HepG2 (cell line): Measurements from ENCODE around the gene PLEKHG5. TPM values are rescaled to one million over a fixed set of nuclear protein-coding genes. Genes with fewer than 3 reads are reported as not detected.

Experiments used
- CBX5 ChIP-seq: sonication (generic); formaldehyde crosslinking; IDR thresholded peaks from 2 replicates; pipeline ENCODE4 v1.4.0; 2020; ENCODE audit warnings: missing genetic modification reagents, borderline replicate concordance
- CEBPB ChIP-seq: IDR thresholded peaks from 2 replicates; pipeline ENCODE4 v1.6.1; 2011; ENCODE audit warnings: low read depth, low read length, improper control_type of control experiment, borderline replicate concordance
- CHD2 ChIP-seq: IDR thresholded peaks from 2 replicates; pipeline ENCODE4 v1.6.1; 2011; ENCODE audit warnings: low read depth, low read length, improper control_type of control experiment
- ELF4 ChIP-seq: sonication (generic); formaldehyde crosslinking; IDR thresholded peaks from 2 replicates; pipeline ENCODE4 v1.5.0; 2020; ENCODE audit warnings: missing genetic modification reagents, mild to moderate bottlenecking, moderate library complexity, borderline replicate concordance
- HNRNPUL1 ChIP-seq: fragments of 200-400 bp; formaldehyde crosslinking; IDR thresholded peaks from 2 replicates; pipeline ENCODE4 v1.6.1; 2017; ENCODE audit warnings: low read depth, mild to moderate bottlenecking, low read length, moderate library complexity
- HOXD1 ChIP-seq: sonication (generic); formaldehyde crosslinking; IDR thresholded peaks from 2 replicates; pipeline ENCODE4 v1.5.0; 2020; ENCODE audit warnings: missing genetic modification reagents
- MAX ChIP-seq: IDR thresholded peaks from 2 replicates; pipeline ENCODE4 v1.6.1; 2012; ENCODE audit warnings: inconsistent platforms
- MIXL1 ChIP-seq: IDR thresholded peaks from 2 replicates; pipeline ENCODE4 v1.6.1; 2016
- MTF1 ChIP-seq: sonication (generic); formaldehyde crosslinking; IDR thresholded peaks from 2 replicates; pipeline ENCODE4 v1.5.0; 2020; ENCODE audit warnings: missing genetic modification reagents
- MXI1 ChIP-seq: IDR thresholded peaks from 3 replicates; pipeline ENCODE4 v1.6.1; 2012; ENCODE audit warnings: low read depth, low read length, inconsistent platforms, borderline replicate concordance
- SALL2 ChIP-seq: sonication (generic); formaldehyde crosslinking; IDR thresholded peaks from 2 replicates; pipeline ENCODE4 v1.8.1; 2023; ENCODE audit warnings: mild to moderate bottlenecking, missing genetic modification reagents, inconsistent platforms
- TAF1 ChIP-seq: sonication (generic); formaldehyde crosslinking; IDR thresholded peaks from 2 replicates; pipeline ENCODE4 v1.4.0; 2020; ENCODE audit warnings: missing genetic modification reagents
- U2AF1 ChIP-seq: fragments of 200-400 bp; formaldehyde crosslinking; optimal IDR thresholded peaks from 2 replicates; pipeline ENCODE3; 2017; ENCODE audit warnings: mild to moderate bottlenecking, low read depth, low read length
- YEATS2 ChIP-seq: sonication (generic); formaldehyde crosslinking; IDR thresholded peaks from 2 replicates; pipeline ENCODE4 v1.4.0; 2020; ENCODE audit warnings: missing genetic modification reagents, borderline replicate concordance
- ZGPAT ChIP-seq: IDR thresholded peaks from 2 replicates; pipeline ENCODE4 v1.6.1; 2016; ENCODE audit warnings: mild to moderate bottlenecking
- ZKSCAN8 ChIP-seq: IDR thresholded peaks from 2 replicates; pipeline ENCODE4 v1.6.1; 2016; ENCODE audit warnings: borderline replicate concordance, missing genetic modification reagents, missing compliant biosample characterization
- ZNF430 ChIP-seq: sonication (generic); formaldehyde crosslinking; IDR thresholded peaks from 2 replicates; pipeline ENCODE4 v1.9.0; 2021; ENCODE audit warnings: mild to moderate bottlenecking, missing genetic modification reagents
- ZNF510 ChIP-seq: sonication (generic); formaldehyde crosslinking; IDR thresholded peaks from 2 replicates; pipeline ENCODE4 v1.4.0; 2020; ENCODE audit warnings: low read depth, mild to moderate bottlenecking, missing genetic modification reagents
- ZNF572 ChIP-seq: sonication (generic); formaldehyde crosslinking; IDR thresholded peaks from 2 replicates; pipeline ENCODE4 v1.5.1; 2020; ENCODE audit warnings: mild to moderate bottlenecking, missing genetic modification reagents
- ZNF788 ChIP-seq: sonication (generic); formaldehyde crosslinking; IDR thresholded peaks from 2 replicates; pipeline ENCODE4 v1.5.0; 2020; ENCODE audit warnings: mild to moderate bottlenecking, missing genetic modification reagents, borderline replicate concordance
- polyA plus RNA-seq, 8 experiments: library from polyadenylated mRNA; depleted of rRNA in 3 of 8; stranded (reverse) in 7 of 8; unstranded in 1 of 8; fragments of >200 nt; fragmentation: Illumina TruSeq in 4 of 8; extraction: Trizol in 4 of 8; gene quantifications; 2 replicates each; pipeline versions ENCODE4 v1.2.1 to v1.2.3, GENCODE V29; 2011 to 2016; ENCODE audit warnings: low read depth in 4 of 8, missing spikeins in 1 of 8, mixed read lengths in 1 of 8; ENCODE audit not compliant: insufficient read depth in 1 of 8
- total RNA-seq, 5 experiments: library from RNA; depleted of rRNA; stranded (reverse); fragments of >200 nt; fragmentation: Illumina TruSeq; extraction: Trizol; gene quantifications; 2 replicates each; pipeline ENCODE4 v1.2.3, GENCODE V29; 2016; ENCODE audit warnings: low read depth in 1 of 5
- TF ChIP-seq, protein P1 (sequence below): sonication (generic); formaldehyde crosslinking; IDR thresholded peaks from 2 replicates; pipeline ENCODE4 v1.8.1; 2023; ENCODE audit warnings: mild to moderate bottlenecking, moderate library complexity, missing genetic modification reagents
- TF ChIP-seq, protein P2 (sequence below): IDR thresholded peaks from 2 replicates; pipeline ENCODE4 v1.6.1; 2016; ENCODE audit warnings: low read depth
- TF ChIP-seq, protein P3 (sequence below): sonication (generic); formaldehyde crosslinking; IDR thresholded peaks from 2 replicates; pipeline ENCODE4 v1.5.0; 2020; ENCODE audit warnings: missing genetic modification reagents

The PLEKHG5 gene
- total and polyA plus RNA-seq, 2 of the 13 experiments (the other 11 are each of a cell fraction or from before 2014, with no cell fraction given): 1.9 to 3.5 TPM

DNA sequence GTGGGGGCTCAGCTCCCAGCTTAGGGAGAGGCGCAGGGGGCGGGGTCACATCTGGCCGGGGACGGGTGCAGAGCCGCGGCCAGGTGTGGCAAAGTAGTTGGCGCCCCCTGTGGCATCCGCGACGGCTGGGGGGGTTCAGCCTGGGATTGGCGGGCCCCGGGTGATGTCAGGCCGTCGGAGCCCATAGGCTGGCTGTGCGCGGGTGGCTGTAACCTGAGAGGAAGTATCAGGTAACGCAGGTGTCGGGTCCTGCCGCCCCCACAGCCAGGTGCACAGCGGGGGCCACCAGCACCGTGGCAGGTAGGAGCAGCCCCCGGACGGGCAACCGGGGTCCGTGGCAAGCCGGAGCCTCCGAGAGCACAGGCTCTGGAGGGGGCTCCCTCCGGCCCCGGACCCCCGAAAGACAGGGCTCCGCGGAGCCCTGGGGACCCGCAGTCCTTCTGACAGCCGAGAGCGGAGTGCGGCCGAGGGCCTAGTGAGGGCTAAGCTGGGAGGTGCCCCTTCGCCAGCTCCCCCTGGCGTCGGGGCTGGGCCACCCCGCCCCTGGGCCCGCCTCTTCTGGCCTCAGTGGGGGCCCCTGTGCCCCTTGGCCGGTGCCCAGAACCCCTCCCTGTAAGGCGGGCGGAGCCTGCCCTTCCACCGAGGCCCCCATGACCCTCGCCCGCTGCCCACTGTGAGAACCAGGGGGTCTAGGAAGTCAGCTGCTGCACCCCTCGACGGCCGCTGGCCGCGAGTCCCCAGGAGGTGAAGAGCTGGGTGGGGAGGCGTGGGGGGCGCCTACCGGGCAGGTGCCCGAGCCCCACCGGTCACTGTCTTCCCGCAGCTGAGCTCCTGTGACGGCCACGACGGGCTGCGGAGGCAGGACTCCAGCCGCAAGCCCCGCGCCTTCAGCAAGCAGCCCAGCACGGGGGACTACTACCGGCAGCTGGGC lies 43.4 kb downstream of the PLEKHG5 start (continued):
- TF ChIP-seq ZNF572 (CRISPR knock-in tag) (no peak), TAF1 (CRISPR knock-in tag) (peak; percentile 49; the same call in 1 of the 2 replicates), CBX5 (CRISPR knock-in tag) (no peak), YEATS2 (no peak), CHD2 (no peak), HOXD1 (CRISPR knock-in tag) (no peak), SALL2 (CRISPR knock-in tag) (no peak), MAX (no peak), MXI1 (peak; percentile 8; the same call in 1 of the 3 replicates), ELF4 (0 out of 2 replicates have a peak, but pooled peaks have one; percentile 2), ZKSCAN8 (CRISPR knock-in tag) (no peak), ZNF510 (CRISPR knock-in tag) (no peak), MTF1 (CRISPR knock-in tag) (peak; percentile 90; the same call in 1 of the 2 replicates), U2AF1 (no peak), HNRNPUL1 (peak; percentile 65; the same call in 1 of the 2 replicates), ZGPAT (CRISPR knock-in tag) (peak; percentile 60; the same call in 1 of the 2 replicates), ZNF430 (peak; percentile 70), ZNF788 (CRISPR knock-in tag) (no peak; the same call in 1 of the 2 replicates), MIXL1 (no peak), CEBPB (no peak)
- TF ChIP-seq, protein P1, sequence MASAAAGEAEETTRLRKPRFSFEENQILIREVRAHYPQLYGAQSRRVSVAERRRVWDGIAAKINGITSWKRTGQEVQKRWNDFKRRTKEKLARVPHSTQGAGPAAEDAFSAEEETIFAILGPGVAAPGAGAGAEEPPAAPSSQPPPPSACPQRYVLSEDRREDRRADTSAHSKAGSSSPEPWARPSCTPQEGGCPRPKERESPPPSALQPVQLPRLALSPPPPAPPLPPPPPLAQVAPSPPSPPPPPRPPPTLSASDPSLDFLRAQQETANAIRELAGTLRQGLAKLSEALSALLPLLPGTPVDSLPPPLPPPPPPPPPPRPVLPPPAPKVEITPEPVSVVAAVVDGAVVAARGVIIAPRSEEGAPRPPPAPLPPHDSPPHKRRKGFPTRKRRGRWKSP (CRISPR knock-in tag): 0 out of 2 replicates have a peak, but pooled peaks have one; percentile 37
- TF ChIP-seq, protein P2, sequence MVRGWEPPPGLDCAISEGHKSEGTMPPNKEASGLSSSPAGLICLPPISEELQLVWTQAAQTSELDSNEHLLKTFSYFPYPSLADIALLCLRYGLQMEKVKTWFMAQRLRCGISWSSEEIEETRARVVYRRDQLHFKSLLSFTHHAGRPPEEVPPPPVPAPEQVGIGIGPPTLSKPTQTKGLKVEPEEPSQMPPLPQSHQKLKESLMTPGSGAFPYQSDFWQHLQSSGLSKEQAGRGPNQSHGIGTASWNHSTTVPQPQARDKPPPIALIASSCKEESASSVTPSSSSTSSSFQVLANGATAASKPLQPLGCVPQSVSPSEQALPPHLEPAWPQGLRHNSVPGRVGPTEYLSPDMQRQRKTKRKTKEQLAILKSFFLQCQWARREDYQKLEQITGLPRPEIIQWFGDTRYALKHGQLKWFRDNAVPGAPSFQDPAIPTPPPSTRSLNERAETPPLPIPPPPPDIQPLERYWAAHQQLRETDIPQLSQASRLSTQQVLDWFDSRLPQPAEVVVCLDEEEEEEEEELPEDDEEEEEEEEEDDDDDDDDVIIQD (CRISPR knock-in tag): peak; percentile 7; the same call in 1 of the 2 replicates
- TF ChIP-seq, protein P3, sequence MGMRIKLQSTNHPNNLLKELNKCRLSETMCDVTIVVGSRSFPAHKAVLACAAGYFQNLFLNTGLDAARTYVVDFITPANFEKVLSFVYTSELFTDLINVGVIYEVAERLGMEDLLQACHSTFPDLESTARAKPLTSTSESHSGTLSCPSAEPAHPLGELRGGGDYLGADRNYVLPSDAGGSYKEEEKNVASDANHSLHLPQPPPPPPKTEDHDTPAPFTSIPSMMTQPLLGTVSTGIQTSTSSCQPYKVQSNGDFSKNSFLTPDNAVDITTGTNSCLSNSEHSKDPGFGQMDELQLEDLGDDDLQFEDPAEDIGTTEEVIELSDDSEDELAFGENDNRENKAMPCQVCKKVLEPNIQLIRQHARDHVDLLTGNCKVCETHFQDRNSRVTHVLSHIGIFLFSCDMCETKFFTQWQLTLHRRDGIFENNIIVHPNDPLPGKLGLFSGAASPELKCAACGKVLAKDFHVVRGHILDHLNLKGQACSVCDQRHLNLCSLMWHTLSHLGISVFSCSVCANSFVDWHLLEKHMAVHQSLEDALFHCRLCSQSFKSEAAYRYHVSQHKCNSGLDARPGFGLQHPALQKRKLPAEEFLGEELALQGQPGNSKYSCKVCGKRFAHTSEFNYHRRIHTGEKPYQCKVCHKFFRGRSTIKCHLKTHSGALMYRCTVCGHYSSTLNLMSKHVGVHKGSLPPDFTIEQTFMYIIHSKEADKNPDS (CRISPR knock-in tag): 0 out of 2 replicates have a peak, but pooled peaks have one; percentile 23
